Thyroid gland (tissue), 4 donors: Measurements from ENCODE around the gene TEDC1. TPM values are rescaled to one million over a fixed set of nuclear protein-coding genes. Genes with fewer than 3 reads are reported as not detected.

Source experiments
- DNase-seq, 2 donors: peaks; one replicate each; pipeline ENCODE4 v3.0.0-alpha.2; 2019
- H3K27ac ChIP-seq, 3 donors: fragments of 200-600 bp; sonication (generic); 1 replicate in 2 of 3; 2 replicates in 1 of 3; pipeline ENCODE4 v1.5.1; 2016 to 2019; ENCODE audit warnings: mild to moderate bottlenecking in 1 of 3, moderate library complexity in 1 of 3
- H3K27me3 ChIP-seq: fragments of 200-600 bp; sonication (generic); one replicate; pipeline ENCODE4 v1.5.1; 2019
- H3K36me3 ChIP-seq, 2 donors: fragments of 200-600 bp; sonication (generic); one replicate each; pipeline ENCODE4 v1.5.1; 2016 to 2019
- H3K4me1 ChIP-seq, 2 donors: fragments of 200-600 bp; sonication (generic); one replicate each; pipeline ENCODE4 v1.5.1; 2017 to 2019
- H3K4me3 ChIP-seq, 3 donors: fragments of 200-600 bp; sonication (generic); replicated peaks in 1 of 3; 1 replicate in 2 of 3; 2 replicates in 1 of 3; pipeline ENCODE4 v1.5.1; 2016; ENCODE audit warnings: mild to moderate bottlenecking in 1 of 3
- H3K9me3 ChIP-seq: fragments of 200-600 bp; sonication (generic); one replicate; pipeline ENCODE4 v1.5.1; 2017
- POLR2A ChIP-seq, 2 donors: fragments of 450-650 bp; IDR thresholded peaks; one replicate each; pipeline ENCODE4 v1.6.1; 2017; ENCODE audit warnings: antibody characterized with exemption in 2 of 2, mild to moderate bottlenecking in 2 of 2, moderate library complexity in 1 of 2
- WGBS, 2 donors: methylation state at CpG; one replicate each; pipeline ENCODE4 v1.1.5; 2017; 5-methylcytosine and 5-hydroxymethylcytosine counted together
- intact Hi-C: fragments of 100-400 bp; cut with DNase I; formaldehyde crosslinking; loops from one replicate; pipeline ENCODE4 v1.15.1; 2023
- total RNA-seq, 4 donors: library from RNA; depleted of rRNA; stranded (reverse); fragments of >200 nt; gene quantifications; one replicate each; pipeline ENCODE4 v1.2.3, GENCODE V29; 2016
- TF ChIP-seq, protein P1 (sequence below), 6 experiments: fragments of 200-600 bp in 3 of 6; fragments of 450-650 bp in 3 of 6; sonication (generic) in 3 of 6; IDR thresholded peaks; one replicate each; pipeline ENCODE4 v1.5.1; 2016 to 2019; ENCODE audit warnings: antibody characterized with exemption in 6 of 6, mild to moderate bottlenecking in 2 of 6, inconsistent platforms in 1 of 6, moderate library complexity in 1 of 6

The TEDC1 gene
- total RNA-seq, 4 donors from 2014 or later: 3.4 to 13.9 (median 8.5) TPM

DNA sequence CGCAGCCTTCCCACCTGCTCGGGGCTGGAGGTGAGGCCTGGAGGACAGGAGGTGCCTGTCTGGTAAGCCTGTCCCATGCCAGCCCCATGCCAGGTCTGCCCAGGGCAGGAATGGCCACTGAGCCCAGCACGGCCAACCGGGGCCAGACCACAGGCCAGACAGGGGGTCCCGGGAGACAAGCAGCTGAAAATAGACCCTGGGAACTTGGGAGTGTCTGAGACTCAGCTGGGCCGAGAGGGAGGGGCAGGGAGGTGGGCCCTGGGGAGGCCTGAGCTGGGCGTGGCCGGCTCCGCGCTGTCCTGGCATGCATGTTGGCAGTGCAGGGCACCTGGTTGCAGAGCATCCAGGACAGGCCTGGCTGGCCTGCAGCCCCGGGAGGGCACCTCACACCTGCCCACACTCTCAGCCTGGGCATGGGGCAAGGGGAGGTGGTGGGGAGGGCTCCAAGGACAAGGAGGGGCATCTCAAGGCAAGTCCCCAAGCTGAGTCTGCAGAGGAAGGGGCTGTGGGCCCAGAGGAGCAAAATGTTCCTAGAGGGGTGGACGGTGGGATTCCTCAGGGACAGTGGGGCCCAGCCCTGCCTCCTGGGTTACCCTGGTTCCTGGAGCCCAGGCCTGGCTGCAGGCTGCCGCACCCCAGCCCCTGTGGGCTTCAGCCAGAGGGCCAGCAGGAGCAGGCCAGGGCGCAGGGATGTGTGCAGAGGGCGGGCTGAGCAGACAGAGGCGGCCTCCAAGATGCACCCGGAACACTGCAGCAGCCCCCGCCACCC is 7.6 kb upstream of the TEDC1 start:
- TF ChIP-seq, protein P1, sequence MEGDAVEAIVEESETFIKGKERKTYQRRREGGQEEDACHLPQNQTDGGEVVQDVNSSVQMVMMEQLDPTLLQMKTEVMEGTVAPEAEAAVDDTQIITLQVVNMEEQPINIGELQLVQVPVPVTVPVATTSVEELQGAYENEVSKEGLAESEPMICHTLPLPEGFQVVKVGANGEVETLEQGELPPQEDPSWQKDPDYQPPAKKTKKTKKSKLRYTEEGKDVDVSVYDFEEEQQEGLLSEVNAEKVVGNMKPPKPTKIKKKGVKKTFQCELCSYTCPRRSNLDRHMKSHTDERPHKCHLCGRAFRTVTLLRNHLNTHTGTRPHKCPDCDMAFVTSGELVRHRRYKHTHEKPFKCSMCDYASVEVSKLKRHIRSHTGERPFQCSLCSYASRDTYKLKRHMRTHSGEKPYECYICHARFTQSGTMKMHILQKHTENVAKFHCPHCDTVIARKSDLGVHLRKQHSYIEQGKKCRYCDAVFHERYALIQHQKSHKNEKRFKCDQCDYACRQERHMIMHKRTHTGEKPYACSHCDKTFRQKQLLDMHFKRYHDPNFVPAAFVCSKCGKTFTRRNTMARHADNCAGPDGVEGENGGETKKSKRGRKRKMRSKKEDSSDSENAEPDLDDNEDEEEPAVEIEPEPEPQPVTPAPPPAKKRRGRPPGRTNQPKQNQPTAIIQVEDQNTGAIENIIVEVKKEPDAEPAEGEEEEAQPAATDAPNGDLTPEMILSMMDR (IDR thresholded peaks at IDR 0.05): no peak
- TF ChIP-seq POLR2A (IDR thresholded peaks at IDR 0.05): no peak
- no peaks in the 10 kb centered on the region for H3K9me3 ChIP-seq
- H3K4me1 ChIP-seq: peaks cover 56 to 85% of the 10 kb centered on the region in 2 donors
- DNase-seq: peak; percentile 56 to 67
- peak overlapping the region; percentile 90 to 97 (median 95) for H3K27ac ChIP-seq
- no peak overlapping the region for H3K4me3 ChIP-seq
- 59 to 61% methylated on average over 5 of the region's 18 CpGs for WGBS, 2 donors
- intact Hi-C loops: no loop called here
- H3K27me3 ChIP-seq: no peaks in the 10 kb centered on the region
- H3K36me3 ChIP-seq: peaks cover 4 to 6% of the 10 kb centered on the region in 2 donors

- Histone ChIP-seq H3K4me1 (peaks cover 62 to 93% of the 10 kb centered on the region in 2 donors), H3K9me3 (no peaks in the 10 kb centered on the region), H3K27me3 (no peaks in the 10 kb centered on the region), H3K27ac (peak overlapping the region in 2 of 3 donors; percentile 90 to 97), H3K4me3 (no peak overlapping the region), H3K36me3 (peaks cover 3 to 4% of the 10 kb centered on the region in 2 donors)
- TF ChIP-seq POLR2A (IDR thresholded peaks at IDR 0.05): no peak
- TF ChIP-seq, protein P1 (IDR thresholded peaks at IDR 0.05): no peak
- intact Hi-C loops: no loop called here
- WGBS, 2 donors: 74 to 75% methylated on average over 18 to 19 of the region's 20 CpGs
- DNase-seq: no peak
These were observed 6.7 kb upstream of the TEDC1 start for GRCh38 chr14:105484069-105484996.

DNA sequence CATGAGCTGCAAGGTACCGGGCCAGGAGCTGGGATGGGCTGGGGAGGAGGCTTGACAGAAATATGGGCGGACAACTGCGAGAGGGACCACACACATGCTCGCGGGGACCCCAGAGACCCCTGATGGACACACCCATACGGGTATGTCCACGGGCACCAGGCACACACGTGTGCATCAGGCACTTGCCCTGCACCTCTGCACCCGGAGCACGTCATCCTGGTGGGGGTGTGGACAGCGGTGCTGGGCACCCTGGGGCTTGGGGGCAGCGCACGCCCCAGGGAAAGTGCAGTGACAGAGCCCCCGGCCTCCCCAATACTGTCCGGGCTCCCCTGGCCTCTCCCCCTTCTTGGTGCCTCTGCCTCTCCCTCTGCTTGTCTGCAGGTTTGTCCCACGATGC is 6.1 kb upstream of the TEDC1 start:
- DNase-seq: no peak
- no peak overlapping the region for H3K4me3 ChIP-seq

DNA sequence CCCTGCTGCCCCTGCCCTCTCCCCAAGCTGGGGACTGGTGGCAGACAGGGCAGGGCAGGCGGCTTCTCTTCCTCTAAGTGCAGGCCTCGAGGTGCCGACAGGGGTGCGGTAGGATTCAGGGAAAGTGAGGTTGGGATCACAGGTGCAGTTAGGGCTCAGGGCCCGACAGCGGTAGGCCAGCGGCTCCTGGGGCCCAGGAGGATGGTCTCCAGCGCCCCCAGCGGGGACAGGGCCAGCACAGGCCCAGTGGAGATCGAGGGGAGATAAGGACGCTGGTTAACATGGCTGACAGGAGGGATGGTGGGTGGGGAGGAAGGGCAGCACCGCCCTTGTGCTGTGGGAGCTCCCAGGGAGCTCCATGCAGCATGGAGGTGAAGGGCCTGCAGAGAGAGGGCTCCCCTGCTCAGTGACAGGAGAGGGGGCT is 5.3 kb upstream of the TEDC1 start:
- whole genome bisulfite sequencing, 2 donors: 38% methylated on average over 11 of the region's 12 CpGs; no CpG with 5 or more reads in 1 of the 2 donors
- Histone ChIP-seq H3K4me1 (peaks cover 66 to 88% of the 10 kb centered on the region in 2 donors), H3K4me3 (no peak overlapping the region), H3K27me3 (no peaks in the 10 kb centered on the region), H3K27ac (peak overlapping the region in 2 of 3 donors; percentile 33 to 73), H3K36me3 (no peaks in the 10 kb centered on the region), H3K9me3 (no peaks in the 10 kb centered on the region)
- intact Hi-C loops: loop anchor here (5.0 kb wide), 1 partner anchor 118 kb away; no protein-coding TSS in a partner anchor
- TF ChIP-seq POLR2A (IDR thresholded peaks at IDR 0.05): no peak
- TF ChIP-seq, protein P1 (IDR thresholded peaks at IDR 0.05): peak in 2 of 6 experiments; percentile 7 to 10
- DNase-seq: peak in 1 of 2 donors; percentile 35

More for the DNA sequence above, 6.1 kb upstream of the TEDC1 start:
- intact Hi-C loops: loop anchor here (5.0 kb wide), 1 partner anchor 118 kb away; no protein-coding TSS in a partner anchor
- peak overlapping the region in 1 of 3 donors; percentile 33 for H3K27ac ChIP-seq
- no peaks in the 10 kb centered on the region for H3K27me3 ChIP-seq
- no peaks in the 10 kb centered on the region for H3K36me3 ChIP-seq
- no peak for TF ChIP-seq POLR2A (IDR thresholded peaks at IDR 0.05)
- TF ChIP-seq, protein P1 (IDR thresholded peaks at IDR 0.05): no peak
- peaks cover 67 to 95% of the 10 kb centered on the region in 2 donors for H3K4me1 ChIP-seq
- no peaks in the 10 kb centered on the region for H3K9me3 ChIP-seq
- 79 to 85% methylated on average over 9 to 14 of the region's 16 CpGs for WGBS, 2 donors
